Lung microvascular endothelial cell (primary cell): ENCODE data around the gene CDC42BPG. TPM values are rescaled to one million over a fixed set of nuclear protein-coding genes. Genes with fewer than 3 reads are reported as not detected.
"Not testable (repeated sequence)": the region's sequence is repeated elsewhere in the genome, so short reads cannot be mapped to it uniquely, and the experiment has no call there.

Experiments
- DNase-seq, 2 donors: peaks; one replicate each; pipeline versions ENCODE4 v3.0.0 to v3.0.0-alpha.2; 2010; ENCODE audit warnings: low read depth in 2 of 2
- total RNA-seq: library from RNA; depleted of rRNA; stranded (reverse); fragments of >200 nt; gene quantifications from 2 replicates; pipeline ENCODE4 v1.2.1, GENCODE V29; 2014

Gene CDC42BPG
- total RNA-seq, 1 donor from 2014 or later, result 0.79 TPM

GRCh38 chr11:64852804-64853509 lies 8.5 kb upstream of the CDC42BPG start:
- no peak for DNase-seq

GRCh38 chr11:64851831-64852351 lies 7.4 kb upstream of the CDC42BPG start:
- DNase-seq, result no peak

- DNase-seq, result no peak
Observed at GRCh38 chr11:64850979-64851567, 6.6 kb upstream of the CDC42BPG start.

GRCh38 chr11:64849598-64850356 lies 5.3 kb upstream of the CDC42BPG start:
- no peak for DNase-seq

GRCh38 chr11:64848826-64849597 lies 4.6 kb upstream of the CDC42BPG start:
- no peak for DNase-seq

- DNase-seq, result no peak
Observed at GRCh38 chr11:64848214-64848825, 3.9 kb upstream of the CDC42BPG start.

GRCh38 chr11:64846998-64847666 lies 2.7 kb upstream of the CDC42BPG start:
- peak; percentile 84 to 91 for DNase-seq

GRCh38 chr11:64845776-64846129 lies 1.3 kb upstream of the CDC42BPG start:
- not testable (repeated sequence) for DNase-seq

- no peak for DNase-seq
Observed at GRCh38 chr11:64845129-64845775, 799 bp upstream of the CDC42BPG start.

- DNase-seq, result no peak
Observed at GRCh38 chr11:64843686-64844329, 645 bp downstream of the CDC42BPG start.

GRCh38 chr11:64842851-64843685 lies 1.4 kb downstream of the CDC42BPG start:
- no peak for DNase-seq

GRCh38 chr11:64842366-64842759 lies 2.1 kb downstream of the CDC42BPG start:
- DNase-seq, result no peak

- DNase-seq, result no peak
Observed at GRCh38 chr11:64841592-64842365, 2.7 kb downstream of the CDC42BPG start.

GRCh38 chr11:64839887-64840782 lies 4.3 kb downstream of the CDC42BPG start:
- no peak for DNase-seq

GRCh38 chr11:64839335-64839734 lies 5.1 kb downstream of the CDC42BPG start:
- DNase-seq, result no peak

- no peak for DNase-seq
Observed at GRCh38 chr11:64838600-64839334, 5.7 kb downstream of the CDC42BPG start.
